Left renal cortex interstitium (tissue), 4 donors: ENCODE data around the gene RGS12. TPM values are rescaled to one million over a fixed set of nuclear protein-coding genes. Genes with fewer than 3 reads are reported as not detected.
A peak's percentile ranks its signal among the peaks of the same experiment; 100 is the strongest.

ENCODE experiments used
- DNase-seq, 4 donors: peaks; one replicate each; pipeline ENCODE4 v3.0.0-alpha.2; 2013; ENCODE audit warnings: low read depth in 4 of 4, low spot score in 2 of 4, missing footprints in 1 of 4
- polyA plus RNA-seq, 4 donors: library from polyadenylated mRNA; unstranded; fragments of 120-200 nt; gene quantifications; one replicate each; pipeline ENCODE4 v1.2.1, GENCODE V29; 2013; ENCODE audit not compliant: insufficient read length in 4 of 4

Gene RGS12
- polyA plus RNA-seq, result 10 to 100 TPM; 31.4 to 64.4 (median 50.5) TPM

- peak in 3 of 4 donors; percentile 70 to 85 (median 78) for DNase-seq
Observed at GRCh38 chr4:3292571-3293400, at the start of gene RGS12. Gene RGS12 (plus strand): TSS chr4:3293021. CDS start chr4:3316171, 23,150 bp downstream.

GRCh38 chr4:3243136-3243780 is 49.6 kb upstream of the RGS12 start:
- DNase-seq, result no peak

- no peak for DNase-seq
Observed at GRCh38 chr4:3244002-3244401, 48.8 kb upstream of the RGS12 start.

- no peak for DNase-seq
Observed at GRCh38 chr4:3244747-3245146, 48.1 kb upstream of the RGS12 start.

GRCh38 chr4:3245676-3246075 is 47.1 kb upstream of the RGS12 start:
- no peak for DNase-seq

GRCh38 chr4:3246458-3247398 is 46.1 kb upstream of the RGS12 start:
- DNase-seq, result no peak

- no peak for DNase-seq
Observed at GRCh38 chr4:3247399-3248177, 45.2 kb upstream of the RGS12 start.

- DNase-seq, result no peak
Observed at GRCh38 chr4:3248178-3248480, 44.7 kb upstream of the RGS12 start.

GRCh38 chr4:3248811-3249661 is 43.8 kb upstream of the RGS12 start, which contains the start of gene MSANTD1:
Gene MSANTD1 (plus strand): TSS chr4:3249159. CDS start chr4:3249223, 64 bp downstream.
- DNase-seq, result peak in 2 of 4 donors; percentile 50 to 59

- DNase-seq, result no peak
Observed at GRCh38 chr4:3249711-3250437, 42.9 kb upstream of the RGS12 start.

GRCh38 chr4:3250438-3250955 is 42.3 kb upstream of the RGS12 start:
- no peak for DNase-seq

GRCh38 chr4:3250956-3251690 is 41.7 kb upstream of the RGS12 start:
- no peak for DNase-seq

GRCh38 chr4:3251691-3252479 is 40.9 kb upstream of the RGS12 start:
- DNase-seq, result no peak

- DNase-seq, result no peak
Observed at GRCh38 chr4:3252480-3252828, 40.4 kb upstream of the RGS12 start.

GRCh38 chr4:3252831-3253641 is 39.8 kb upstream of the RGS12 start:
- no peak for DNase-seq

- no peak for DNase-seq
Observed at GRCh38 chr4:3253808-3254207, 39.0 kb upstream of the RGS12 start.
